ENCODE measurements around the gene TMEM156. TPM values are rescaled to one million over a fixed set of nuclear protein-coding genes. Genes with fewer than 3 reads are reported as not detected.

The TMEM156 gene
- total and polyA plus RNA-seq, 2 of the 4 experiments (the other 2 are of a cell fraction): 0.53 to 0.54 TPM

GRCh38 chr4:38923746-38924145 lies 108.5 kb downstream of the TMEM156 start:
- in situ Hi-C loops (cut with MboI; ENCODE audit: low sequenced_read_pairs): no loop called here
- Histone ChIP-seq H2BK5ac (ENCODE audit: low read depth, low read length, poor library complexity, severe bottlenecking) (peak overlapping the region; percentile 42), H3K4ac (ENCODE audit: low read depth, low read length) (no peak overlapping the region), H3K9me1 (ENCODE audit: insufficient read depth, low read length) (peaks cover 12% of the 10 kb centered on the region), H3K56ac (ENCODE audit: extremely low read depth, insufficient read depth, low read length) (no peak overlapping the region), H3K4me3 (ENCODE audit: insufficient read depth, low read depth, low read length) (no peak overlapping the region), H4K8ac (ENCODE audit: low read depth in 2 of 2, low read length in 2 of 2) (no peak overlapping the region), H4K5ac (ENCODE audit: low read depth, low read length) (no peak overlapping the region; the same call in 1 of the 2 replicates), H3K79me1 (ENCODE audit: low read depth in 1 of 2, low read length in 2 of 2) (peaks cover 29 to 57% of the 10 kb centered on the region in 2 experiments), H3K36me3 (ENCODE audit: control insufficient read depth, insufficient read depth, low read length) (peaks cover 61% of the 10 kb centered on the region), H2AFZ (replicated peaks; ENCODE audit: low read length, poor library complexity) (no peak overlapping the region), H2AK9ac (replicated peaks; ENCODE audit: low read depth, low read length, poor library complexity) (no peak overlapping the region), H2BK20ac (ENCODE audit: low read depth, low read length) (no peak overlapping the region), H2BK120ac (ENCODE audit: low read depth, low read length) (no peak overlapping the region), H4K91ac (ENCODE audit: insufficient read depth, low read depth, low read length) (no peak overlapping the region), H3K4me2 (ENCODE audit: low read depth, low read length) (no peak overlapping the region), H3K14ac (replicated peaks; ENCODE audit: low read depth, low read length) (no peak overlapping the region), H3K18ac (ENCODE audit: low read depth, low read length) (no peak overlapping the region), H2AK5ac (ENCODE audit: low read depth, low read length) (no peak overlapping the region), H3K9ac (ENCODE audit: low read depth, low read length) (no peak overlapping the region), H3K27ac (ENCODE audit: insufficient read depth, low read length) (no peak overlapping the region), H3K23ac (ENCODE audit: low read depth, low read length) (no peak overlapping the region), H3K27me3 (ENCODE audit: control insufficient read depth, insufficient read depth, low read length) (no peaks in the 10 kb centered on the region), H2BK15ac (ENCODE audit: low read depth, low read length) (no peak overlapping the region), H3K4me1 (ENCODE audit: control insufficient read depth, insufficient read depth, low read length) (peaks cover 4% of the 10 kb centered on the region), H3K9me3 (ENCODE audit: control insufficient read depth, insufficient read depth, low read length) (no peaks in the 10 kb centered on the region), H4K20me1 (ENCODE audit: insufficient read depth, low read length) (0 out of 2 replicates have a peak, but pooled peaks cover 3% of the 10 kb centered on the region)
- TF ChIP-seq CEBPB (IDR thresholded peaks at IDR 0.05; ENCODE audit: low read depth, low read length) (no peak), BHLHE40 (IDR thresholded peaks at IDR 0.05; ENCODE audit: low read depth, low read length) (no peak), MAZ (IDR thresholded peaks at IDR 0.05; ENCODE audit: borderline replicate concordance, low read depth, low read length) (no peak), RAD21 (IDR thresholded peaks at IDR 0.05; ENCODE audit: low read length) (no peak), MAFK (IDR thresholded peaks at IDR 0.05; ENCODE audit: low read depth, low read length) (no peak), RCOR1 (IDR thresholded peaks at IDR 0.05; ENCODE audit: insufficient replicate concordance, low read length) (no peak), POLR2A (IDR thresholded peaks at IDR 0.05; ENCODE audit: low read depth, low read length) (no peak), SMC3 (IDR thresholded peaks at IDR 0.05; ENCODE audit: low read depth, low read length) (no peak), USF2 (IDR thresholded peaks at IDR 0.05; ENCODE audit: low read depth, low read length) (no peak), CTCF (conservative IDR thresholded peaks at IDR 0.05; ENCODE audit: low read depth, low read length) (no peak), MXI1 (IDR thresholded peaks at IDR 0.05; ENCODE audit: borderline replicate concordance, low read depth, low read length) (no peak), RFX5 (IDR thresholded peaks at IDR 0.05; ENCODE audit: low read depth, low read length) (no peak)
- ChIA-PET POLR2A (ENCODE audit: unreplicated experiment) (no interaction called here), CTCF (interaction anchor here (3.0 kb wide), 1 partner anchor 212 kb away, joined by 12 read pairs; no protein-coding TSS in a partner anchor)
- no TSS peak for BruUV-seq (replicated peaks)
- intact Hi-C loops (cut with micrococcal nuclease): no loop called here
- no peak for DNase-seq
- ATAC-seq (ENCODE audit: low read depth): no peak
- dilution Hi-C loops (cut with HindIII; ENCODE audit: low sequenced_read_pairs, unreplicated experiment): no loop called here
- no CpG with 5 or more reads among the region's 2 CpGs for WGBS, 2 experiments (ENCODE audit: extremely low coverage in 2 of 2, insufficient read length in 1 of 2)

Measured in IMR-90 (cell line).